HG03039 (cell line): ENCODE data around the gene HLCS.

Experiments
- ATAC-seq: cut with Tn5 transposase; IDR thresholded peaks from one replicate; pipeline ENCODE4 v1.9.1; 2021; ENCODE audit warnings: mild to moderate bottlenecking, moderate library complexity; ENCODE audit not compliant: unreplicated experiment

The HLCS gene

DNA sequence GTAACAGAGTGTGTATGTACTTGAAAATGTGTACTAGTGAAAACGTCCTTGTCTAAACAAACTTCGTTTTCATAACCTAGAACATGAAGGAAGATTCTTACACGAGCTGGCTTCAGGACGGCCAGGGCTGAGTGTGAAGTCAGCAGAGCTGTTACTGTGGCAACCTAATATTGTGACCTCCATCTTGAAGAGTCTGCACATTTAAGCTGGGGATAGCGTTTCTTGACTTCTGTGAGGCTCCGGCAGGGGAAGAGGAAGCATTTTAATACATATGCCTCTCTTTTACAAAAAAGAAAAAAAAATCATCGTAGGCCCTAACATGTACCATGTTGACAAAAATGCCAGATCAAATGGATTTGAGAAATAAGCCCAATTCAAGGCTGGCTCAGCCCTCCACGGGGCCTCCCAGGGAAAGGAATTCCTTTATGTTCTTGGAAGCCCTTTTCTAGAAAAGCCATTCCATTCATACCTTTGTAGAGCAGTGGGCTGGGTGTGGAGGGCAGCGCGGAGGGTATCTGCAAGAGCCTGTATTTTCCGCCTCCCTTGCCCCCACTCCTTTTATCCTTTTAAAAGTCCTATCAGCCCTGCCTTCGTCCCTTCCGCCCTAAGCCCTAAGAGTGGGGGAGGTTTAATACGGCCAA lies 216.4 kb downstream of the HLCS start:
- no peak for ATAC-seq

DNA sequence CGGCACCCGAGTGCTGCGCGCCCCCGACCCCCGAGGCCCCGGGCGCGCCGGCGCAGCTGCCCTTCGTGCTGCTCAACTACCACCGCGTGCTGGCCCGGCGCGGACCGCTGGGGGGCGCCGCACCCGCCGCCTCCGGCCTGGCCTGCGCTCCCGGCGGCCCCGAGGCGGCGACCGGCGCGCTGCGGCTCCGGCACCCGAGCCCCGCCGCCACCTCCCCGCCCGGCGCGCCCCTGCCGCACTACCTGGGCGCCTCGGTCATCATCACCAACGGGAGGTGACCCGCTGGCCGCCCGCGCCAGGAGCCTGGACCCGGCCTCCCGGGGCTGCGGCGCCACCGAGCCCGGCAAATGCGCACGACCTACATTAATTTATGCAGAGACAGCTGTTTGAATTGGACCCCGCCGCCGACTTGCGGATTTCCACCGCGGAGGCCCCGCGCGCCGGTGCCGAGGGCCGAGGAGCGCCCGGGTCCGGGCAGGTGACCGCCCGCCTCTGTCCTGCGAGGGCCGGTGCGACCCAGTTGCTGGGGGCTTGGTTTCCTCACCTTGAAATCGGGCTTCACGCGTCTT lies 218.6 kb downstream of the HLCS start:
- no peak for ATAC-seq

DNA sequence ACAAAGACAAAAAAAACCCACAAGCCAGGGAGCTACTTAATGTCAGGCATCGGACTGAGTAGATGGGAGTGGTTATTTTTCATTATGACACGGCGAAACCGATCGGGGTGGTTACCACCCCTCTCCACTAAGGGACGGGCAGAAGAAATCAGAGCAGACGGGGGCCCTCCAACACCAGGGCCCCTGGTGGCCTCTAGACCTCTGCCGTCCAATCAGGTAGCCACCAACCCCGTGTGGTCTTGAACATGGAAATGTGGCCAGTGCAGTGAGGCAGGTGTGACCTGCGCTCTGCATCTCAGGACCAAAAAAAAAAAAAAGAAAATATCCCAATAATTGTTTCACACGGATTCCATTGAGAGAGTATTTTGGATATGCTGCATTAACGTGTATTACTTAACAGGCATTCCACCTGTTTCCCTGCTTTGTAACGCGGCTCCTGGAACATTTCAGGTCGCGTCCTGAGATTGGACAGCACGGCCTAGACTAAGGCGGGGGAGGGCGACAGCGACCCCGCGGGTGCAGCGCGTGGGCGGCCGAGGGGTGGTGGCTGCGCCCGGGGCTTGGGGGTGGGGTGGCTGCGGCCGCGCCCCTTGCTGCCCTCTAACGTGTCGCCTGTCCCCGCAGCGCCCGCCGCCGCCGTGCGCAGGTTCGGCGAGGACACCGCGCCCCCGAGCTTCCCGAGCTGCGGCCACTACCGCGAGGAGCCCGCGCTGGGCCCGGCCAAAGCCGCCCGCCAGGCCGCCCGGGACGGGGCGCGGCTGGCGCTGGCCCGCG lies 219.2 kb downstream of the HLCS start:
- ATAC-seq: no peak

DNA sequence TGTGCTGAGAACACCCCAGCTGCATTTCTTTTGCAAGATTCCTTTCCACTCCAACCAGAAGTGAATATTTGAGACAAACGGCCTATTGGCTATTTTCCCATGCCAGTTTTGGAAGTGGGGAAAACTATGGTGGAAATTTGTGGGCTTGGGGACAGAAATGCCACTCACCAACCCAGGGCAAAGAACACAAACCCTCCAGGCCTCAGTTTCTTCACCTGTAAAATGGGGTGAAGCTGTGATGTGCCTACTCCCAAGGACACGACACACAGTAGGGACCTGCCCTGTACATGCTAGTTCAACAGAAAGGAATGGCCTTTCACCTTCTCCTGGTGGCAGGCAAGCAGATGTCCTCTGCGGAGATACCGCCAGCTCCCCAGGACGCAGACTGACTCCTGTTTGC lies 221.0 kb downstream of the HLCS start:
- no peak for ATAC-seq

DNA sequence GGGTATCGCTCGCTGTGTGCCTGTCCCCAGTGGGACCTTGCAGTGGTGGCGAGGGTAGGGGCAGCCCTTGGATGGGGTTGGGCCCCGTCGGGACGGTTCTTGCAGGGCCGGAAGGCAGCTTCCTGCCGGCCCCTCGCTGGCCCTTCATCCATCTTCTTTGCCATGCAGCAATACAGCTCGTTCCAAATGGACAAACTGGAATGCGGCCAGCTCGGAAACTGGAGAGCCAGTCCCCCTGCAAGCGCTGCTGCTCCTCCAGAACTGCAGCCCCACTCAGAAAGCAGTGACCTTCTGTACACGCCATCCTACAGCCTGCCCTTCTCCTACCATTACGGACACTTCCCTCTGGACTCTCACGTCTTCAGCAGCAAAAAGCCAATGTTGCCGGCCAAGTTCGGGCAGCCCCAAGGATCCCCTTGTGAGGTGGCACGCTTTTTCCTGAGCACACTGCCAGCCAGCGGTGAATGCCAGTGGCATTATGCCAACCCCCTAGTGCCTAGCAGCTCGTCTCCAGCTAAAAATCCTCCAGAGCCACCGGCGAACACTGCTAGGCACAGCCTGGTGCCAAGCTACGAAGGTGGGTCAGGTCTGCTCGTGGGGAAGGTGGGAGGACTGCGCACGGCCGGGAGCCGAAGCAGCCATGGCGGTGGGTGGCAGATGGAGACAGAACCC lies 221.8 kb downstream of the HLCS start:
- no peak for ATAC-seq

DNA sequence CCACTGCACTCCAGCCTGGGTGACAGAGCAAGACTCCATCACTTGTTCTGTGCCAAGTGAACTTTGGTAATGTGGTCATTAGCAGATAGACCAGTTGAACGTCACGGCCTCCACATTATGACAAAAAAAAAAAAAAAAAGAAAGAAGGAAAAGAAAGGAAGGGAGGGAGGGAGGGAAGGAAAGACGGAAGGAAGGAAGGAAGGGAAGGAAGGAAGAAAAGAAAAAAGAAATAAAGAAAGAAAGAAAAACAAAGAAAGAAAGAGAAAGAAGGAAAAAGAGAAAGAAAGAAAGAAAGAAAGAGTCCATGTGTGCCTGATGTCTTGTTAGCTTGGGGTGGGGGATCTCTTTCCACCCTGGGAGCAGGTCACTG lies 222.3 kb downstream of the HLCS start:
- ATAC-seq: no peak

DNA sequence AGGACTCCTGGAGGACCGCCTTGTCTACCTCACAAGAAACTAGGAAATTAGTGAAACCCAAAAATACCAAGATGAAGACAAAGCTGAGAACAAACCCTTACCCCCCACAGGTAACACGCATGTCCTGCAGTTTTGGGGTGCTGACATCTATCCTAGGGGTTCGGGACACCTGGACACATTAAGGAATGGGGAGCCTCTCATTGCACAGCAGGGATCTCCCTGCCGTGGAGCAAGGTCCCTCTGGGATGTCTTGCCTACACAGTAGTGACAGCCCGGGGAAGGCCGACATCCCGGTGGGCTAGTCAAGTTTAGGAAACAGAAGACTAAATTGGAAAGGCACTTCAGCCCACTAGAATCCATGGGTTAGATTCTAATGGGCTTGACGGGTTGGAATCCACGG lies 223.0 kb downstream of the HLCS start:
- ATAC-seq: no peak

DNA sequence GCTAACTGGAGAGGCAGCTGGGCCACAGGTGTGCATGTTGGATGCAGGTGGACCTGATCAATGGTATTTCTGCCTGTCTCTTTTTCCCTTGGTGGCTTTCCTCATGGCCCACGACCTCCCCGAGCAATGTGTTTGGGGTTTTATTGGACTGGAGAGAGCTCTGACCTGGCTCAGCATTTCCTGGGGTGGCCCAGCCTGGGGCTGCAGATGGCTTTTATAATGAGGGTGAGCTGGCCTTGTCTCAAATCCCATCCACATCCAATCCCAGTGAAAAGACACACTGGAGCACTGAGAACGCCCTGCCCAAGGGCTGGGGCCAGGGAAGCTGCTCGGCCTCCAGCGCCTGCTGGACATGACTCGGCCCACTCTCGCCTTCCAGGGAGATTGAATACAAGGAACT lies 223.5 kb downstream of the HLCS start:
- no peak for ATAC-seq

DNA sequence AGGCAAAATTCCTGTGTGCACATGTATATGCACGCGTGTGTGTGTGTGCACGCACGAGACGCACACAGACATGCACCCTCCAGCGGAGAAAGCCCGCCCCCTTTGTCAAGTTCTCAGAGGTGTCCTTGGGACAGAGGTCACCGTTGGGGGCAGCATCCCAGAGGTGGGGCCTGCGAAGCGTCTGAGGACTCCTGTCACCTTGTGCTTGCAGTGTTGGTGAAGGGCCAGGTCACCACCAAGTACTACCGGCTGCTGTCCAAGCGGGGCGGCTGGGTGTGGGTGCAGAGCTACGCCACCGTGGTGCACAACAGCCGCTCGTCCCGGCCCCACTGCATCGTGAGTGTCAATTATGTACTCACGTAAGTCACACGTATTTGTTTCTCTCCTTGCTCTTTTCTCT lies 225.0 kb downstream of the HLCS start:
- no peak for ATAC-seq

DNA sequence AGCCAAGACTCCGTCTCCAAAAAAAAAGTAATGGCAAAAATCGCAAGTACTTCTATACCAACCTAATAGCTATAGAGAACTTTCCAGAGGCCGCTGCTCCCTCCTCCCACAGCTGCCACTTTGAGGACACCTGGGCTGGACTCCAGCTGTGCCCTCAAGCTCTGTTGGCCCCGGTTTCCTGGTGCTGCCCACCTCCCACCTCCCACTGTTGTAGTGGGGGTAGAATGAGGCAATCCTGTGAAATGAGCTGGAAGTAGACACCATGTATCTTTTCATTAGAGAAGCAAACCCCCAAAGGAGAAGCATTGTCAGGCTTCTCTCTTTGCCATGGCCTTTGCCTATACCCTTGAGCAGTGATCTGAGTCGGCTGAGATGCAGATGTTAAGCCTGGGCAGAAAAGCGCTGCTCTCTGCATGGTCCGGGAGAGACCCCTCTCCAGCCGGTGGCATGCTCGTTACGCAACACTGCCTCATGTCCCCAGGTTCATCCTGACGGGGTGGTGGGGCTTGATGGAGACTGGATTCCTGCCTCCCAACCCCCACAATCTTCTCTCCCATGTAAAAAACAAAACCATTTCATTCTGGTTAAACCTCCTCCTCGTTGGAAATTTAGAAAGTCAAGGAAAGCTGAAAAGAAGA lies 227.9 kb downstream of the HLCS start:
- no peak for ATAC-seq

DNA sequence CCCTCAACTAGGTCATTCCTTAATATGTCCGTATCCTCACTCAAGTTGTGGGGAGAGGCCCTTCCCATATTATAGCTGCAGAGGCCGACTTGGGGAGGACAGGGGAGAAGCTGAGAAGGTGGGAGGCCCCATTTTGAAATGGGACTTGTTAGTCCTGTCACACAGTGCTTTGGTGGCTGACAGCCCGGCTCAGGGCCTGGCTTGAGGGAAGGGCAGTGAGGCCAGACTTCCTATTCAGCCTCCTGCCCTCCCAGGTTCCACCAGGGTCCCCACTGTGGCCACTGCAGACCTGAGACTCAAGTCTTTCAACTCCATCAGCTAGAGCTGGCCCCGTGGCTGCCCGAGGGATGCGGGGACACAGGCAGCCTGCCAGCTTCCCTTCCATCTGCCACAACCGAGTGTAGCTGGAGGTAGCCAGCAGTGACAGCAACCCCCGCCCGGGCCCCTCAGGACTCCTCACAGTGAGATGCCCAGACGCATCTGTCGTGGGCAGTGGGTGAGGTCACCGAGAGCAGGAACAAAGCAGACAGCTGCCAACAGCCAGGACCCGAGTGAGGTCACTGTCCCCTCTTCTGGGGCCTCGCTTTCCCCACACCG lies 230.6 kb downstream of the HLCS start:
- no peak for ATAC-seq

DNA sequence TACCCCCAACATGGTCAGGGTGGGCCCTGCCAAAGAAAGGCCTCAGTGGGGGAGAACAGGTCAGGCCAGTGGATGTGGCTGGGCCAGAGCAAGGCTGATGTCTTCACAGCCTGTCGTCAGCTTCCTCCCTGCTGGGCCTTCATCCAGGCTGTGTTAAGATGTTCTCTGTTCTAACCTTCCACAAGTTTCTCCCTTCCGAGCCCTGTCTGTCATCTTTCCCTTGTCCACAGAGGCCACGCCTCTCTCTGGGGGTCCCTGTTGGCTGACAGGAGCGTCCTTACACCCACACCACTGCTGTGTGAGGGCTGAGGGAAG lies 231.3 kb downstream of the HLCS start:
- no peak for ATAC-seq

DNA sequence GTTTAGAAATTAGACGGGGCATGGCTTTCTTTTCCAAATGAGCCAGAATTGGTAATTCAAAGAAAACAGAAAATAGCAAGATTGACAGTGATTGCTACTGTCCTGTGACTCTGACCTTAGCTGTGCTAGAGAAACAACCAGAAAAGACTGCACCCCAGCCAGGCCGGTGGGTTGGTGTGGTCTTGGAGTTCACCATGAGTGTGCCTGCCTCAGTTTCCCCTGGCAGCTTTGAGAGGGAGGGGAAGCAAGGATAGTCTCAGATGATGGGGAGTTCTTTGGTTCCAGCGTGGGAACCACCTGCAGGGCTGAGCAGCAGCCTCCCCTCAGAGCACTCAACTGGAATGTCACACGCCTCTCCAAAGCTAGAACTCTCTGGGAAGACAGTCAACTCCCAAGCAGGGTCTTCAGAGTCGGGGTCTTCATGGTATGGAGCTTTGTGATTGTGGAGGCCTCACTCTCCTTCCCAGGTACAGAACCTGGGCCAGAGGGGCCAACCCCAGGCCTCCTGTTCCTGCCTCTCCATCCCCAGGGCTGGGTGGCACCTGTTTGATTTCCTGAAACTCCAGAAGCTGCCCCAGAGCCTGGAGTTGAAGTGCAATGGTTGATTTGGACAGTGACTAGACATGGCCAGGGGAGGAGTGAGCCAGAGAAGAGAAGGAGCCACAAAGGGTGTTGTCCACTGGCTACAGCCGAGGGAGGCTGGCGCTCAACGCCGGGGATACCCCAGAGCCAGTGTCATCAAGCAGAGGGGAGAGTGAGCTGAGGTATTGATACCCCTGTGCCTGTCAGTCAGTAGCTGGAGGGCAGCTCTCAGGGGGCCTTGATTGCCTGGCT lies 231.9 kb downstream of the HLCS start:
- ATAC-seq: no peak

DNA sequence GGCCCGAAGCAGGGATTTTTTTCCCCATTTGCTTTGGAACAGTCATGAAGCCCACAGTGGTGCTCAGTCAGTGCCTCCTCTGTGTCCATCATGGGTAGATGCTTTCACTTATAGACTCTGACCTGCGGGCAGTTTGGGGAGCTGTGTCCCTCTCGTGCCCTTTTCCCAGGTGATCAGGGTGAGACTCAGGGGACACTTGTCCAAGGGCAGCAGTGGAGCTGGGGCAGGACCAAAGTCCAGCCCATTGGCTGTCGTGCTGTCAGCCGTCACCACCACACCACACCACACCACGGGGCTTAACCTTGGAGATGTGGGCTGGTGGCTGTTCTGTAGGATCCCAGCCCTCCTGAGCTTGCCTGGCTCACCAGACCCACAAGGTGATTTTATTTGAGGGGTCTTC lies 232.6 kb downstream of the HLCS start:
- ATAC-seq: no peak

DNA sequence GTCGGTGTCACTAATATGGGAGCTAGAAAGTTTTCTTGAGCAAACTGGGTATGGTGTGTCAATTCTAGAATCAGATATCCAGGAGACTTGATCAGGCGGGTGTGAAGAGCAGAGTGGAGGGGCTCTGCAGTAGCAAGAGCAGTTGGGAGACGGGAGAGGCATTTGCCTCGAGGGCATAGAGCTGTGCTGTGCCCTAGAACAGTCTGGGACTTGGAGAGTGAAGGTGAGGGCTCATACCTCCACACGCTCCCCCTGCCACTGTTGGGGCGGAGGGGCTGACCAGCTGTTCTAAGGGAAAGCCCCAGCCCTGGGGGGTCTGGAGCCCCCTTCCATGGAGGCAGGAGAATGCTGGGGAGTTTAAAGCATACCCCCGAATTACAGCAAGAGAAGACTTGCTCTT lies 233.7 kb downstream of the HLCS start:
- ATAC-seq: no peak

DNA sequence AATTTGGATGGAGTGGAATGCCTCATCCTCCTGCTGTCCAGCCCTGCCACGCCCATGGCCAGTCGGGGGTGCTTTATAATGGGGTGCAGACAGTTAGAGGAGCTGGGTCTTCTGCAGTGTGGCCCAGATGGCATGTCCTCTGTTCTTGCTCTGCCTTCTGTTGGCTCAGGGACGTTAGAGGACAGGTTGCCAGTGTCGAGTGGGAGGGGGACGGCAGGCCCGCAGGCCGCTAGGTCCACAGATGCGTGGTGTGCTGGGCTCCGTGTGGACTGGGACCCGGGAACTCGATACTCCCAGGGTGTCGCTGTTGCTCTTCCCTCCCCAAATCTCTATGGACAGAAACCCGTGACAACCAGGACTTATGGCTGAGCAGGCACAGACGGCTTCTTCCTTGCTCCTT lies 234.3 kb downstream of the HLCS start:
- no peak for ATAC-seq

DNA sequence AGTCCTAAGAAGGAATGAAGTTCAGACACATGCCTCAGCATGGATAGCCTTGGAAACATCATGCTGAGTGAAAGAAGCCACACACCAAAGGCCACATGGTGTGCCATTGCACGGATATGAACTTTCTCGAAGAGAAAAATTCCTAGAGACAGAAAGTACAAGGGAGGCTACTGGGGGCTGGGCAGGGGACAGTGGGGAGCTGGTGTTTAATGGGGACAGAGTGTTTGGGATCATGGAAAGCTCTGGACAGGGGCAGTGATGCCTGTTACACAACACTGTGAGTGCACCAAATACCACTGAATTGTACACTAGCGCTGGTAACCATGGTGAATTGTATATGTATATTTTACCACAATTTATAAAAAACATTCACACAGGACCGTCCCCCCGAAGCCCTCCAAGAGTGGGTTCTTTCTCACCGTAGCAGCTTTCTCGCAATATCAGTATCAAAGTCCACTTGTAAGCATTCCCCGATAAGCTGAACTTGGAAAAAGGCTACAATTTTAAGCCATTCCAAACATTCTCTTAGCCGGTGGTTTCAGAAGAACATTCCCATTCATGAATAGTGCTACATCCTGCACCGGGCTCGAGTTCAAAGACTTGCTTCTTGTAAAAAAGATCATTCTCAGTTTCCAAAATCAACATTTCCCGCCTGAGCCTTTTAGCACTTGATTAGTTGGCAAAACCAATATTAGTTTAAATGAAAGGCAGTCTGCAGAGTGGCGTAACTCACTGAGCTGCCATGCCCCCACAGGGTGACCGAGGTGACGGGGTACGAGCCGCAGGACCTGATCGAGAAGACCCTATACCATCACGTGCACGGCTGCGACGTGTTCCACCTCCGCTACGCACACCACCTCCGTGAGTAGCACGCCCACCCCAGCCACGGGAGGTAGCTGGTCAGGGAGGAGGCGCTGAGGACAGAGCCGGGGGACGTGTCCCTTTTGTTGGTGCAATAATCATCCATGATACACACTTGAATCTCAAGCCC lies 235.9 kb downstream of the HLCS start:
- no peak for ATAC-seq

DNA sequence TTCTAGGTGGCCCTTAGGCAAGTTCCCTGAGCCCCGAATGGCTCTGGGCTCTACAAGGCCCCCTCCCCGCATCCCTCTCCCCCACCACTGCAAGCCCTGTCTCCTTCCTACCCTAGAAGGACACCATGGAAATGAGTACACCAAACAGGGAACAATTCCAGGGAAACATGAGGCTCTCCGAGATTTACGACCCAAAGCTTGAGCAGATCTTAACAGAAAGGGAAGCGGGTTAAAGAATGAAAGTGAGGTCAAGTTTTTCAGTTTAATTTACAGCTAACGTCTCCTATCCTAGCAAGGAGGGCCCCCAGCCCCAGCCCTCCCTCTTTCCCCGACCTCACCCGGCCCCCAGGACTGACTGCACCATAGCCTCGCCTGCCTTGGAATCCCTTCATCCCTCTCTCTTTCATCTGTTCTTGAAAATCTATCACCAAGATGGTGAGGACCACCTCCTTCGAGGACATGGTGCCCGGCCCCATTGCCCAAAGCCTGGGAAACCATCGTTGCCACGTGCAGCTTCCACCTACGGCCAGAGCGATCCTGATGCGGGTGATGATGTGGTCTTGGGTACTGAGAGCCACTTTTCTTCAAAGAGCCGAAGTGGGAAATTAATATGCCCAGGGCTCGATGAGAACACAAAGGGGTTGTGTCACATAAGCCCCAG lies 237.0 kb downstream of the HLCS start:
- no peak for ATAC-seq
